ENCODE measurements around the gene TXNRD1.

GRCh38 chr12:104281636-104282035 is 66.1 kb downstream of the TXNRD1 start:
- TF ChIP-seq, protein P1, sequence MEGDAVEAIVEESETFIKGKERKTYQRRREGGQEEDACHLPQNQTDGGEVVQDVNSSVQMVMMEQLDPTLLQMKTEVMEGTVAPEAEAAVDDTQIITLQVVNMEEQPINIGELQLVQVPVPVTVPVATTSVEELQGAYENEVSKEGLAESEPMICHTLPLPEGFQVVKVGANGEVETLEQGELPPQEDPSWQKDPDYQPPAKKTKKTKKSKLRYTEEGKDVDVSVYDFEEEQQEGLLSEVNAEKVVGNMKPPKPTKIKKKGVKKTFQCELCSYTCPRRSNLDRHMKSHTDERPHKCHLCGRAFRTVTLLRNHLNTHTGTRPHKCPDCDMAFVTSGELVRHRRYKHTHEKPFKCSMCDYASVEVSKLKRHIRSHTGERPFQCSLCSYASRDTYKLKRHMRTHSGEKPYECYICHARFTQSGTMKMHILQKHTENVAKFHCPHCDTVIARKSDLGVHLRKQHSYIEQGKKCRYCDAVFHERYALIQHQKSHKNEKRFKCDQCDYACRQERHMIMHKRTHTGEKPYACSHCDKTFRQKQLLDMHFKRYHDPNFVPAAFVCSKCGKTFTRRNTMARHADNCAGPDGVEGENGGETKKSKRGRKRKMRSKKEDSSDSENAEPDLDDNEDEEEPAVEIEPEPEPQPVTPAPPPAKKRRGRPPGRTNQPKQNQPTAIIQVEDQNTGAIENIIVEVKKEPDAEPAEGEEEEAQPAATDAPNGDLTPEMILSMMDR (IDR thresholded peaks at IDR 0.05) = no peak
- TF ChIP-seq ZFX (IDR thresholded peaks at IDR 0.05; ENCODE audit: borderline replicate concordance) = no peak
